HepG2 (cell line): ENCODE measurements around the gene RPL37A. TPM values are rescaled to one million over a fixed set of nuclear protein-coding genes. Genes with fewer than 3 reads are reported as not detected.
"Not testable (repeated sequence)": the region's sequence is repeated elsewhere in the genome, so short reads cannot be mapped to it uniquely, and the experiment has no call there.

Experiments used
- ATAC-seq: fragments of 200-7000 bp; cut with Tn5 transposase; 3 replicates; pipeline ENCODE4 v1.9.1; 2020; ENCODE audit warnings: mild to moderate bottlenecking, moderate library complexity
- BruUV-seq: library from RNA; stranded (reverse); fragments of 400-500 nt; replicated peaks from 2 replicates; lab custom pipeline; 2021; lab: Mats Ljungman, UMichigan
- CTCF ChIA-PET: fragments of 300-600 bp; formaldehyde crosslinking; extraction: SDS; loops from one replicate; lab custom pipeline; 2021; ENCODE audit warnings: low total read pairs, inconsistent platforms, low intra/inter-chr PET ratio; lab: Yijun Ruan, JAX
- POLR2A ChIA-PET: fragments of 350-600 bp; sonication (Branson Sonifier 250); formaldehyde crosslinking; loops from one replicate; lab custom pipeline; 2020; ENCODE audit warnings: antibody characterized with exemption, inconsistent platforms; lab: Yijun Ruan, JAX
- DNase-seq: peaks from one replicate; pipeline ENCODE4 v3.0.0-alpha.2; 2015; ENCODE audit warnings: low spot score
- FAIRE-seq: peaks from 3 replicates; lab custom pipeline; 2011; peaks lifted over from hg19 to GRCh38; lab: Jason Lieb, UNC
- H2AFZ ChIP-seq: one replicate; pipeline ENCODE4 v1.6.1; 2011; ENCODE audit warnings: low read length, inconsistent platforms
- H3K27ac ChIP-seq: fragments of 300-600 bp; 3 replicates; pipeline ENCODE4 v1.8.0; 2011; ENCODE audit warnings: mixed run types, mild to moderate bottlenecking, mixed read lengths, low read length, inconsistent platforms; ENCODE audit not compliant: insufficient read depth; ENCODE audit errors: extremely low read length
- H3K27me3 ChIP-seq, 2 experiments: fragments of 200-600 bp in 1 of 2; 2 replicates in 1 of 2; 3 replicates in 1 of 2; pipeline versions ENCODE4 v1.6.0 to v1.8.0; 2011; ENCODE audit warnings: low read length in 2 of 2, mild to moderate bottlenecking in 2 of 2, moderate library complexity in 2 of 2, inconsistent platforms in 1 of 2; ENCODE audit not compliant: insufficient read depth in 2 of 2, control insufficient read depth in 1 of 2
- H3K36me3 ChIP-seq, 2 experiments: fragments of 200-600 bp in 1 of 2; replicated peaks in 1 of 2; 2 replicates in 1 of 2; 3 replicates in 1 of 2; pipeline versions ENCODE4 v1.5.1 to v1.8.0; 2011; ENCODE audit warnings: low read length in 2 of 2, inconsistent platforms in 1 of 2; ENCODE audit not compliant: insufficient read depth in 2 of 2, control insufficient read depth in 1 of 2
- H3K4me1 ChIP-seq: 2 replicates; pipeline ENCODE4 v1.5.1; 2012; ENCODE audit warnings: low read length, inconsistent platforms; ENCODE audit not compliant: insufficient read depth
- H3K4me2 ChIP-seq: 2 replicates; pipeline ENCODE4 v1.6.0; 2011; ENCODE audit warnings: low read depth, low read length, inconsistent platforms
- H3K4me3 ChIP-seq, 3 experiments: fragments of 200-600 bp in 1 of 3; sonication (generic), shearing (Covaris generic) in 1 of 3; replicated peaks in 1 of 3; 2 replicates each; pipeline ENCODE4 v1.5.1; 2011 to 2016; ENCODE audit warnings: low read length in 3 of 3, inconsistent platforms in 2 of 3, low read depth in 2 of 3, mild to moderate bottlenecking in 2 of 3, control low read depth in 1 of 3, mixed read lengths in 1 of 3; ENCODE audit not compliant: insufficient read depth in 1 of 3
- H3K79me2 ChIP-seq: one replicate; pipeline ENCODE4 v1.6.1; 2011; ENCODE audit warnings: low read length, inconsistent platforms; ENCODE audit not compliant: insufficient read depth
- H3K9ac ChIP-seq: 2 replicates; pipeline ENCODE4 v1.6.0; 2011; ENCODE audit warnings: mild to moderate bottlenecking, low read depth, low read length, inconsistent platforms; ENCODE audit not compliant: insufficient read depth
- H3K9me3 ChIP-seq: 2 replicates; pipeline ENCODE4 v1.5.1; 2012; ENCODE audit warnings: mild to moderate bottlenecking, low read length
- H4K20me1 ChIP-seq: 2 replicates; pipeline ENCODE4 v1.6.0; 2011; ENCODE audit warnings: inconsistent platforms, mild to moderate bottlenecking, low read length, moderate library complexity; ENCODE audit not compliant: insufficient read depth
- SNAPC2 ChIP-seq: sonication (generic); formaldehyde crosslinking; IDR thresholded peaks from 2 replicates; pipeline ENCODE4 v1.8.1; 2022; ENCODE audit warnings: mild to moderate bottlenecking, missing genetic modification reagents
- TCF7L2 ChIP-seq: IDR thresholded peaks from 2 replicates; pipeline ENCODE4 v1.6.1; 2011; ENCODE audit warnings: mild to moderate bottlenecking, low read depth, low read length, moderate library complexity
- ZNF121 ChIP-seq: sonication (generic); formaldehyde crosslinking; IDR thresholded peaks from 2 replicates; pipeline ENCODE4 v1.5.0; 2020; ENCODE audit warnings: mild to moderate bottlenecking, missing genetic modification reagents
- WGBS: methylation state at CpG from one replicate; pipeline ENCODE4 v1.1.6; 2017; ENCODE audit warnings: low lambda C conversion rate; 5-methylcytosine and 5-hydroxymethylcytosine counted together
- in situ Hi-C: cut with HindIII; loops from 2 replicates; pipeline ENCODE4 v1.10.0; 2017; ENCODE audit warnings: low pct_unique_long_range_greater_than_20kb; ENCODE audit not compliant: extremely low pct_ligation_motif_present
- intact Hi-C: fragments of 100-400 bp; cut with micrococcal nuclease; formaldehyde crosslinking; loops from one replicate; pipeline ENCODE4 v1.10.0; 2022; ENCODE audit not compliant: unreplicated experiment
- polyA plus RNA-seq, 8 experiments: library from polyadenylated mRNA; depleted of rRNA in 3 of 8; stranded (reverse) in 7 of 8; unstranded in 1 of 8; fragments of >200 nt; fragmentation: Illumina TruSeq in 4 of 8; extraction: Trizol in 4 of 8; gene quantifications; 2 replicates each; pipeline versions ENCODE4 v1.2.1 to v1.2.3, GENCODE V29; 2011 to 2016; ENCODE audit warnings: low read depth in 4 of 8, missing spikeins in 1 of 8, mixed read lengths in 1 of 8; ENCODE audit not compliant: insufficient read depth in 1 of 8
- total RNA-seq, 5 experiments: library from RNA; depleted of rRNA; stranded (reverse); fragments of >200 nt; fragmentation: Illumina TruSeq; extraction: Trizol; gene quantifications; 2 replicates each; pipeline ENCODE4 v1.2.3, GENCODE V29; 2016; ENCODE audit warnings: low read depth in 1 of 5

Gene RPL37A
- total and polyA plus RNA-seq, 2 of the 13 experiments (the other 11 are each of a cell fraction or from before 2014, with no cell fraction given) = 6,902 to 7,910 TPM

- Histone ChIP-seq H4K20me1 (no peaks in the 10 kb centered on the region), H3K79me2 (no peaks in the 10 kb centered on the region), H3K4me3 (no peak overlapping the region), H3K36me3 (no peaks in the 10 kb centered on the region)
- intact Hi-C loops = loop anchor here (2.0 to 5.0 kb wide), 2 partner anchors 53 to 995 kb away; no protein-coding TSS in a partner anchor
- no peak for FAIRE-seq
- WGBS = 90% methylated on average over 4 of the region's 4 CpGs
- 0 out of 2 replicates have a peak, but pooled peaks have one; percentile 32 for TF ChIP-seq SNAPC2 (CRISPR knock-in tag)
- no peak for TF ChIP-seq TCF7L2
- TF ChIP-seq, all 625 proteins: peak for 1
- no peak for DNase-seq
- no peaks in the 10 kb centered on the region for H3K27me3 ChIP-seq
- H3K4me1 ChIP-seq = peaks cover 12% of the 10 kb centered on the region
- in situ Hi-C loops = loop anchor here (5.0 to 25.0 kb wide), 3 partner anchors 150 to 995 kb away; no protein-coding TSS in a partner anchor
- ATAC-seq = no peak
- BruUV-seq = no TSS peak
- H3K9ac ChIP-seq = no peak overlapping the region
- no peak overlapping the region for H3K4me2 ChIP-seq
- no peak overlapping the region for H3K27ac ChIP-seq
- no peaks in the 10 kb centered on the region for H3K9me3 ChIP-seq
- CTCF ChIA-PET = interaction anchor here (0.6 to 8.2 kb wide), 5 partner anchors 73 to 625 kb away, joined by 3 to 257 read pairs (median 4); no protein-coding TSS in a partner anchor
- POLR2A ChIA-PET = interaction anchor here (1.0 to 2.1 kb wide), 3 partner anchors 19 to 149 kb away, joined by 3 to 7 read pairs (median 5); partner anchors contain the start of gene RPL37A
- H2AFZ ChIP-seq = no peak overlapping the region
Measured at GRCh38 chr2:216517447-216518225, 19.0 kb downstream of the RPL37A start.

DNA sequence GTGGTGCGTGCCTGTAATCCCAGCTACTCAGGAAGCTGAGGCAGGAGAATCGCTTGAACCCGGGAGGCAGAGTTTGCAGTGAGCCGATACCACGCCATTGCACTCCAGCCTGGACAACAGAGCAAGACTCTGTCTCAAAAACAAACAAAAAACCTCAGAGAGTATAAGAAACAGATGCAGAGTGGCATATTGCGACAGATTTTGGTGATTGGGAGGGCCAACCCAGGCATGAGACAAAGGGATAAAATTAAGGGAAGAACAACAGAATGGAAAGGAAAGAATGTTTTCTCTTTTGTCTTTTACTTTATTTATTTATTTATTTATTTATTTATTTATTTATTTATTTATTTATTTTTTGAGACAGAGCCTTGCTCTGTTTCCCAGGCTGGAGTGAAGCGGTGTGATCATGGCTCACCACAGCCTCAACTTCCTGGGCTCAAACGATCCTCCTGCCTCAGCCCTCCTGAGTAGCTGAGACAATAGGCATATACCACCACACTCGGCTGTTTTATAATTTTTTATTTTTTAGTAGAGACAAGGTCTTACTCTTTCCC is 20.0 kb downstream of the RPL37A start:
- FAIRE-seq, H3K9ac ChIP-seq, H3K79me2 ChIP-seq, H3K36me3 ChIP-seq, BruUV-seq, H3K9me3 ChIP-seq, H3K27ac ChIP-seq, H3K4me3 ChIP-seq, H4K20me1 ChIP-seq, H2AFZ ChIP-seq, H3K4me2 ChIP-seq, ATAC-seq, H3K27me3 ChIP-seq, DNase-seq: not testable (repeated sequence)
- intact Hi-C loops (loop anchor here (1.0 to 5.0 kb wide), 3 partner anchors 52 to 994 kb away; no protein-coding TSS in a partner anchor), in situ Hi-C loops (loop anchor here (5.0 to 25.0 kb wide), 3 partner anchors 149 to 994 kb away; no protein-coding TSS in a partner anchor)
- H3K4me1 ChIP-seq = peaks cover 22% of the 10 kb centered on the region
- WGBS = 75% methylated on average over 9 of the region's 9 CpGs
- CTCF ChIA-PET = interaction anchor here (1.2 to 8.2 kb wide), 5 partner anchors 97 to 149 kb away, joined by 3 to 257 read pairs (median 11); no protein-coding TSS in a partner anchor
- POLR2A ChIA-PET = interaction anchor here (1.3 to 2.5 kb wide), 5 partner anchors 20 to 148 kb away, joined by 5 to 10 read pairs (median 7); partner anchors contain the start of genes IGFBP2 and RPL37A
- TF ChIP-seq ZNF121 (CRISPR knock-in tag) = peak; percentile 65
